Upper lobe of right lung (tissue), 1 donor: ENCODE results near the gene IMPDH1. TPM values are rescaled to one million over a fixed set of nuclear protein-coding genes. Genes with fewer than 3 reads are reported as not detected.

Experiments used
- ATAC-seq: fragments of 200-7000 bp; cut with Tn5 transposase; one replicate; pipeline ENCODE4 v1.9.1; 2020; ENCODE audit warnings: mild to moderate bottlenecking, moderate library complexity
- DNase-seq: peaks from one replicate; pipeline ENCODE4 v3.0.0-alpha.2; 2020
- H3K27ac ChIP-seq: fragments of 200-600 bp; one replicate; pipeline ENCODE4 v1.8.0; 2022
- H3K27me3 ChIP-seq: fragments of 200-600 bp; one replicate; pipeline ENCODE4 v1.8.0; 2022; ENCODE audit warnings: mild to moderate bottlenecking
- H3K36me3 ChIP-seq: fragments of 200-600 bp; one replicate; pipeline ENCODE4 v1.8.0; 2022
- H3K4me1 ChIP-seq: fragments of 200-600 bp; one replicate; pipeline ENCODE4 v1.8.0; 2022
- H3K4me3 ChIP-seq: fragments of 200-600 bp; one replicate; pipeline ENCODE4 v1.8.0; 2022; ENCODE audit warnings: mild to moderate bottlenecking
- H3K9me3 ChIP-seq: fragments of 200-600 bp; one replicate; pipeline ENCODE4 v1.8.0; 2022
- intact Hi-C: fragments of 100-400 bp; cut with DNase I; formaldehyde crosslinking; loops from one replicate; pipeline ENCODE4 v1.11.0; 2022
- total RNA-seq: library from RNA; stranded (reverse); fragmentation: NEBNext Ultra II Directional; extraction: Animal tissue kit (Norgen Biotek cat#: 25700); gene quantifications from one replicate; pipeline ENCODE4 v1.2.1, GENCODE V29; 2021
- TF ChIP-seq, protein P1 (sequence below): fragments of 200-600 bp; IDR thresholded peaks from one replicate; pipeline ENCODE4 v1.8.0; 2022; ENCODE audit warnings: antibody characterized with exemption
- donor health status: DM: no; HTN: yes; CAD: no; lungs with severe emphysema.

The IMPDH1 gene
- total RNA-seq, 1 donor from 2014 or later: 59.8 TPM

GRCh38 chr7:128396357-128396756 is 13.4 kb downstream of the IMPDH1 start:
- intact Hi-C loops: no loop called here
- H3K27me3 ChIP-seq: no peaks in the 10 kb centered on the region
- no peak for ATAC-seq
- H3K9me3 ChIP-seq: no peaks in the 10 kb centered on the region
- no peak overlapping the region for H3K4me3 ChIP-seq
- peaks cover 80% of the 10 kb centered on the region for H3K36me3 ChIP-seq
- H3K4me1 ChIP-seq: no peaks in the 10 kb centered on the region
- TF ChIP-seq, protein P1, sequence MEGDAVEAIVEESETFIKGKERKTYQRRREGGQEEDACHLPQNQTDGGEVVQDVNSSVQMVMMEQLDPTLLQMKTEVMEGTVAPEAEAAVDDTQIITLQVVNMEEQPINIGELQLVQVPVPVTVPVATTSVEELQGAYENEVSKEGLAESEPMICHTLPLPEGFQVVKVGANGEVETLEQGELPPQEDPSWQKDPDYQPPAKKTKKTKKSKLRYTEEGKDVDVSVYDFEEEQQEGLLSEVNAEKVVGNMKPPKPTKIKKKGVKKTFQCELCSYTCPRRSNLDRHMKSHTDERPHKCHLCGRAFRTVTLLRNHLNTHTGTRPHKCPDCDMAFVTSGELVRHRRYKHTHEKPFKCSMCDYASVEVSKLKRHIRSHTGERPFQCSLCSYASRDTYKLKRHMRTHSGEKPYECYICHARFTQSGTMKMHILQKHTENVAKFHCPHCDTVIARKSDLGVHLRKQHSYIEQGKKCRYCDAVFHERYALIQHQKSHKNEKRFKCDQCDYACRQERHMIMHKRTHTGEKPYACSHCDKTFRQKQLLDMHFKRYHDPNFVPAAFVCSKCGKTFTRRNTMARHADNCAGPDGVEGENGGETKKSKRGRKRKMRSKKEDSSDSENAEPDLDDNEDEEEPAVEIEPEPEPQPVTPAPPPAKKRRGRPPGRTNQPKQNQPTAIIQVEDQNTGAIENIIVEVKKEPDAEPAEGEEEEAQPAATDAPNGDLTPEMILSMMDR: no peak
- no peak overlapping the region for H3K27ac ChIP-seq
- no peak for DNase-seq

DNA sequence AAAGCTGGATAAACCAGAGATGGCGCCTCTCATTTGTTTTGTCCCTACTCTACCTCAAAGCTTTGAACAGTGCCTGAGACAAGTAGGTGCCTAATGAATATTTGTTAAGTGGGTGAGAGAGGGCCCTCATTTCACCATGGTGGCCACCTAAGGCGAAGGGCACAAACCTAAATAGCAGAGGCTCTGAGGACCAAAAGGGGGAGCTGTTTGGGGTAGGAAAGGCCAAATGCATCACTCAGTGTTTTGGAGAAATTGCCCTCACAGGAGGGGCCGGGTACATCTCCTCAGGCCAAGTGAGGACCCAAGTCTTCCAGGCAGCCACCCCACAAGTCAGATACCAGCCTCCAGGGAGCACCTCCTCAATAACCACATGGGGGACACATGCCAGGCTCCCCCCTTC is 14.0 kb downstream of the IMPDH1 start:
- Histone ChIP-seq H3K4me1 (no peaks in the 10 kb centered on the region), H3K27ac (no peak overlapping the region), H3K4me3 (no peak overlapping the region), H3K27me3 (no peaks in the 10 kb centered on the region), H3K36me3 (peaks cover 74% of the 10 kb centered on the region), H3K9me3 (no peaks in the 10 kb centered on the region)
- ATAC-seq: no peak
- DNase-seq: no peak
- intact Hi-C loops: no loop called here
- TF ChIP-seq, protein P1: no peak

DNA sequence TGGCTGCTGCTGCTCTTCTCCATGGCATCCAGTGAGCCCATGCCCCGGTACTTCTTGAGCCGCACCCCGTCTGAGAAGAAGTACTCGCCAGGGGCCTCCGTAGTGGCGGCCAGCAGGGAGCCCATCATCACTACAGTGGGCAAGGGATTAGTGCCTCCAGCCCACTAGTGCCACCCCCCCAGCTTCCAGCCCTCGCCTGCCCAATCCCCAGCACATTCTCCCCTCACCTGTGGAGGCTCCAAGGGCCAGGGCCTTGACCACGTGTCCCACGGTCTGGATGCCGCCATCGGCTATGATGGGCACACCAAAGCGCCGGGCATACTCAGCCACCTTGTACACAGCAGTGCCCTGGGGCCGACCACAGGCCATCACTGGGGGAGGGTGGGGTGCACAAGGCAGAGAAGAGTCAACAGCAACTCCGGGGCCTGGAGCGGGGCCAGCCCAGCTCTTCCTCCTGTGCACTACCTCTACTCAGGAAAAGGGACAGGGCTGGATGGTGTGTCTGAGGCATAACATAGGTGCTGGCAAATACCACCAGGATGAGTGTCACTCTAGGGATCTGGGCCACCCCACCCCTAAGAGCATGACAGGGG is 14.8 kb downstream of the IMPDH1 start:
- ATAC-seq (no peak), DNase-seq (no peak)
- H3K4me1 ChIP-seq: no peaks in the 10 kb centered on the region
- TF ChIP-seq, protein P1: no peak
- peaks cover 66% of the 10 kb centered on the region for H3K36me3 ChIP-seq
- no peaks in the 10 kb centered on the region for H3K9me3 ChIP-seq
- no peak overlapping the region for H3K4me3 ChIP-seq
- intact Hi-C loops: no loop called here
- no peak overlapping the region for H3K27ac ChIP-seq
- H3K27me3 ChIP-seq: no peaks in the 10 kb centered on the region

- intact Hi-C loops: no loop called here
- no peak overlapping the region for H3K27ac ChIP-seq
- H3K36me3 ChIP-seq: peaks cover 56% of the 10 kb centered on the region
- ATAC-seq: no peak
- H3K9me3 ChIP-seq: no peaks in the 10 kb centered on the region
- peaks cover 2% of the 10 kb centered on the region for H3K27me3 ChIP-seq
- no peak for DNase-seq
- TF ChIP-seq, protein P1: no peak
- H3K4me1 ChIP-seq: no peaks in the 10 kb centered on the region
- H3K4me3 ChIP-seq: no peak overlapping the region
These were observed 16.1 kb downstream of the IMPDH1 start for GRCh38 chr7:128393526-128394330.

GRCh38 chr7:128392446-128393327 is 17.1 kb downstream of the IMPDH1 start:
- H3K27ac ChIP-seq: no peak overlapping the region
- H3K4me1 ChIP-seq: no peaks in the 10 kb centered on the region
- no peak for ATAC-seq
- intact Hi-C loops: no loop called here
- peaks cover 9% of the 10 kb centered on the region for H3K27me3 ChIP-seq
- peaks cover 48% of the 10 kb centered on the region for H3K36me3 ChIP-seq
- H3K9me3 ChIP-seq: no peaks in the 10 kb centered on the region
- TF ChIP-seq, protein P1: no peak
- DNase-seq: no peak
- no peak overlapping the region for H3K4me3 ChIP-seq
